DOHH2 (cell line): ENCODE data around the gene CEP70.

Experiments used
- H3F3A ChIP-seq: fragments of 200-600 bp; sonication (generic), shearing (Covaris generic); 2 replicates; pipeline ENCODE4 v1.6.0; 2016; ENCODE audit warnings: antibody characterized with exemption, mild to moderate bottlenecking; ENCODE audit not compliant: control insufficient read depth, insufficient read depth
- H3K27ac ChIP-seq: fragments of 200-600 bp; sonication (generic); 2 replicates; pipeline ENCODE4 v1.5.1; 2014; ENCODE audit warnings: low read depth, mild to moderate bottlenecking, low read length, moderate library complexity
- H3K27me3 ChIP-seq: fragments of 200-600 bp; sonication (generic); 2 replicates; pipeline ENCODE4 v1.6.1; 2014; ENCODE audit warnings: mild to moderate bottlenecking, low read length, mixed read lengths; ENCODE audit not compliant: control insufficient read depth
- H3K36me3 ChIP-seq: fragments of 200-600 bp; sonication (generic); 2 replicates; pipeline ENCODE4 v1.6.1; 2014; ENCODE audit warnings: mild to moderate bottlenecking, low read length, moderate library complexity, mixed read lengths; ENCODE audit not compliant: control insufficient read depth
- H3K4me1 ChIP-seq: fragments of 200-600 bp; sonication (generic); 2 replicates; pipeline ENCODE4 v1.6.1; 2014; ENCODE audit warnings: mild to moderate bottlenecking, low read length, mixed read lengths; ENCODE audit not compliant: control insufficient read depth
- H3K4me2 ChIP-seq: fragments of 200-600 bp; sonication (generic); 2 replicates; pipeline ENCODE4 v1.6.0; 2014; ENCODE audit warnings: mild to moderate bottlenecking, low read length, moderate library complexity
- H3K4me3 ChIP-seq: fragments of 200-600 bp; sonication (generic); 2 replicates; pipeline ENCODE4 v1.5.1; 2014; ENCODE audit warnings: mild to moderate bottlenecking, low read length, mixed read lengths
- H3K79me2 ChIP-seq: fragments of 200-600 bp; sonication (generic); 2 replicates; pipeline ENCODE4 v1.6.1; 2014; ENCODE audit warnings: mild to moderate bottlenecking, low read length, mixed read lengths; ENCODE audit not compliant: control insufficient read depth
- H3K9me2 ChIP-seq: fragments of 200-600 bp; sonication (generic); replicated peaks from 2 replicates; pipeline ENCODE4 v1.6.1; 2014; ENCODE audit warnings: mild to moderate bottlenecking, low read length, mixed read lengths; ENCODE audit not compliant: control insufficient read depth
- H3K9me3 ChIP-seq: fragments of 200-600 bp; sonication (generic); 2 replicates; pipeline ENCODE4 v1.6.1; 2014; ENCODE audit warnings: antibody characterized with exemption, low read length, mixed read lengths; ENCODE audit not compliant: control insufficient read depth, insufficient read depth
- H4K20me1 ChIP-seq: fragments of 200-600 bp; sonication (generic); 2 replicates; pipeline ENCODE4 v1.6.0; 2014; ENCODE audit warnings: low read depth, mild to moderate bottlenecking, antibody characterized with exemption, low read length, moderate library complexity; ENCODE audit not compliant: control insufficient read depth, insufficient read depth
- EZH2phosphoT487 ChIP-seq: fragments of 200-600 bp; sonication (generic); IDR thresholded peaks from 2 replicates; pipeline ENCODE4 v1.6.1; 2017; ENCODE audit warnings: borderline replicate concordance, mild to moderate bottlenecking, antibody characterized with exemption, low read length, moderate library complexity, mixed read lengths
- TF ChIP-seq, protein P1 (sequence below): fragments of 200-600 bp; sonication (generic); IDR thresholded peaks from one replicate; pipeline ENCODE4 v1.5.1; 2014; ENCODE audit warnings: antibody characterized with exemption, mild to moderate bottlenecking, low read depth, low read length; ENCODE audit not compliant: poor library complexity, severe bottlenecking

Gene CEP70

DNA sequence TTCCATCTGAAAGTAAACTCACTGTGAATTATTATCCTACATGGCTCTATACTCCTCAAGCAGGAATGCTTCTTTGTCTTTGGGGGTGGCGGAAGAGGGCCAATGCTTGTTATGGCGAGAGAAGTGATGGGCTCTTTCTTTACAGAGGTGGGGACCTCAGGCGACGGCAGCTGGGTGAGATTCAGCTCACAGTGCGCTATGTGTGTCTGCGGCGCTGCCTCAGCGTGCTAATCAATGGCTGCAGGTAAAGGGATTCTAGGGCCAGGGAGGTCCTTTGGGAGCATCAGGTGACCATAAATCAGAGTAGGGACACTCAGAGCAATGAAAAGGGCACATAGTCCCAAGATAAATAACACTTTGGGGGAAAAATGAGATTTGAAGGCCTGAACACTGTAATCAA lies 120.7 kb downstream of the CEP70 start:
- Histone ChIP-seq H3K9me3 (no peaks in the 10 kb centered on the region), H3K4me1 (no peaks in the 10 kb centered on the region), H4K20me1 (0 out of 2 replicates have a peak, but pooled peaks cover 2% of the 10 kb centered on the region), H3F3A (no peaks in the 10 kb centered on the region), H3K4me3 (no peak overlapping the region), H3K9me2 (no peaks in the 10 kb centered on the region), H3K27me3 (no peaks in the 10 kb centered on the region), H3K36me3 (no peaks in the 10 kb centered on the region), H3K4me2 (no peak overlapping the region), H3K27ac (no peak overlapping the region), H3K79me2 (no peaks in the 10 kb centered on the region)
- TF ChIP-seq, protein P1, sequence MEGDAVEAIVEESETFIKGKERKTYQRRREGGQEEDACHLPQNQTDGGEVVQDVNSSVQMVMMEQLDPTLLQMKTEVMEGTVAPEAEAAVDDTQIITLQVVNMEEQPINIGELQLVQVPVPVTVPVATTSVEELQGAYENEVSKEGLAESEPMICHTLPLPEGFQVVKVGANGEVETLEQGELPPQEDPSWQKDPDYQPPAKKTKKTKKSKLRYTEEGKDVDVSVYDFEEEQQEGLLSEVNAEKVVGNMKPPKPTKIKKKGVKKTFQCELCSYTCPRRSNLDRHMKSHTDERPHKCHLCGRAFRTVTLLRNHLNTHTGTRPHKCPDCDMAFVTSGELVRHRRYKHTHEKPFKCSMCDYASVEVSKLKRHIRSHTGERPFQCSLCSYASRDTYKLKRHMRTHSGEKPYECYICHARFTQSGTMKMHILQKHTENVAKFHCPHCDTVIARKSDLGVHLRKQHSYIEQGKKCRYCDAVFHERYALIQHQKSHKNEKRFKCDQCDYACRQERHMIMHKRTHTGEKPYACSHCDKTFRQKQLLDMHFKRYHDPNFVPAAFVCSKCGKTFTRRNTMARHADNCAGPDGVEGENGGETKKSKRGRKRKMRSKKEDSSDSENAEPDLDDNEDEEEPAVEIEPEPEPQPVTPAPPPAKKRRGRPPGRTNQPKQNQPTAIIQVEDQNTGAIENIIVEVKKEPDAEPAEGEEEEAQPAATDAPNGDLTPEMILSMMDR, result no peak
- TF ChIP-seq EZH2phosphoT487, result no peak

DNA sequence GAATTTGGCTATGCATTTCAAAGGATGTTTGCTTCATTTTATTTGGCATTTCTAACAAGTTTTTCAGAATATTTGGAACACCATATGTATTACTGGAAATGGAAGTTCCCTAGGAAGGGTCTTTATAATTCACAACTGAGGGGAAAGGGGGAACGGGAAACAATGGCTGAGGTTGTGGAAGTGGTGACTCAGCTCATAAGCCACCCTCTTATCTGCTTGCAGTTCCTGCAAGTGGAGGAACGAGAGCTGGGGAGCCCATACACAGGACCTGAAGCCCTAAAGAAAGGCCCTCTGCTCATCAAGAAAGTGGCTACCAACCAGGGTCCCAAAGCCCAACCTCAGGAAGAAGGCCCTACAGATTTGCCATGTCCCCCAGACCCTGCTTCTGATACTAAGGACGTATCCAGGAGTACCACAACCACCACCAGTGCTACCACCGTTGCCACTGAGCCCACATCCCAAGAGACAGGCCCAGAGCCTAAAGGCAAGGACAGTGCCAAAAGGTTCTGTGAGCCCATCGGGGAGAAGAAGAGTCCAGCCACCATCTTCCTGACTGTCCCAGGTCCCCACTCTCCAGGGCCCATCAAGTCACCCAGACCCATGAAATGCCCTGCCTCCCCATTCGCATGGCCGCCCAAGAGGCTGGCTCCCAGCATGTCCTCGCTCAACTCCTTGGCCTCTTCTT lies 121.8 kb downstream of the CEP70 start:
- H3K4me3 ChIP-seq, result no peak overlapping the region
- H3K4me1 ChIP-seq, result no peaks in the 10 kb centered on the region
- no peak overlapping the region for H3K4me2 ChIP-seq
- H3K27ac ChIP-seq, result no peak overlapping the region
- no peaks in the 10 kb centered on the region for H4K20me1 ChIP-seq
- no peaks in the 10 kb centered on the region for H3K79me2 ChIP-seq
- H3K27me3 ChIP-seq, result no peaks in the 10 kb centered on the region
- H3F3A ChIP-seq, result no peaks in the 10 kb centered on the region
- no peaks in the 10 kb centered on the region for H3K9me3 ChIP-seq
- no peaks in the 10 kb centered on the region for H3K36me3 ChIP-seq
- TF ChIP-seq, protein P1, result no peak
- no peak for TF ChIP-seq EZH2phosphoT487
- H3K9me2 ChIP-seq, result no peaks in the 10 kb centered on the region

DNA sequence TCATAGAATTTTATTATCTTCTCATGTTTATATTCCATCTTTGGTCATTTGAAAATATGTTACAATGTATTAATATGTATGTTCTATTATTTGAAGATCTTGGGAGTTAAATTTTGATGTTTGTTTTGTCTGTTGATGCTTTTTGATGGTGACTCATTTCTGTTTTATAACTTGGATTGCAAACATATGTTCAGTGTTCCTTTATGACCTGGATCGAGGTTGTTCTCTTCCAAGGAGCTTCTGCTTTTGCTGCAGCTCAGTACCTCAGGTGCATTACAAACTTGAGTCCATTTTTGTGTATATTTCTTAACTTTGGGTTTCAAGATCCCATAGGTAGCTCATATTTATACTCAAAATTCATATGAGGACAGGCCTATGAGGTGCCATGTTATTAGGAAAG lies 122.6 kb downstream of the CEP70 start:
- H3K4me1 ChIP-seq, result no peaks in the 10 kb centered on the region
- no peak overlapping the region for H3K4me2 ChIP-seq
- no peak overlapping the region for H3K27ac ChIP-seq
- no peaks in the 10 kb centered on the region for H3K79me2 ChIP-seq
- TF ChIP-seq, protein P1, result no peak
- TF ChIP-seq EZH2phosphoT487, result no peak
- no peaks in the 10 kb centered on the region for H4K20me1 ChIP-seq
- no peaks in the 10 kb centered on the region for H3F3A ChIP-seq
- no peaks in the 10 kb centered on the region for H3K9me3 ChIP-seq
- H3K9me2 ChIP-seq, result no peaks in the 10 kb centered on the region
- no peaks in the 10 kb centered on the region for H3K27me3 ChIP-seq
- H3K4me3 ChIP-seq, result no peak overlapping the region
- H3K36me3 ChIP-seq, result no peaks in the 10 kb centered on the region
